H9 (cell line): ENCODE measurements around the gene C16orf90. TPM values are rescaled to one million over a fixed set of nuclear protein-coding genes. Genes with fewer than 3 reads are reported as not detected.

Experiments used
- DNase-seq: peaks from one replicate; pipeline ENCODE4 v3.0.0-alpha.2; 2017
- H2AFZ ChIP-seq: one replicate; pipeline ENCODE4 v1.6.1; 2013; ENCODE audit warnings: mild to moderate bottlenecking, low read length, control low read depth, moderate library complexity
- H2AK5ac ChIP-seq: 2 replicates; pipeline ENCODE4 v1.6.1; 2013; ENCODE audit warnings: low read length, control low read depth, mixed read lengths; ENCODE audit not compliant: insufficient read length
- H2BK120ac ChIP-seq: one replicate; pipeline ENCODE4 v1.6.1; 2013; ENCODE audit warnings: low read depth, mild to moderate bottlenecking, low read length, control low read depth, inconsistent platforms; ENCODE audit not compliant: poor library complexity, severe bottlenecking
- H2BK12ac ChIP-seq: 2 replicates; pipeline ENCODE4 v1.6.1; 2013; ENCODE audit warnings: low read length, control low read depth, mixed read lengths, low read depth; ENCODE audit not compliant: insufficient read length
- H2BK15ac ChIP-seq: 2 replicates; pipeline ENCODE4 v1.6.1; 2013; ENCODE audit warnings: low read depth, low read length, control low read depth
- H2BK20ac ChIP-seq: one replicate; pipeline ENCODE4 v1.6.1; 2013; ENCODE audit warnings: low read depth, mild to moderate bottlenecking, low read length, control low read depth, inconsistent platforms; ENCODE audit not compliant: poor library complexity, severe bottlenecking
- H2BK5ac ChIP-seq: 2 replicates; pipeline ENCODE4 v1.6.1; 2013; ENCODE audit warnings: low read length, control low read depth, mixed read lengths; ENCODE audit not compliant: insufficient read length
- H3K14ac ChIP-seq: 2 replicates; pipeline ENCODE4 v1.6.1; 2013; ENCODE audit warnings: low read length, control low read depth; ENCODE audit not compliant: insufficient read depth
- H3K18ac ChIP-seq: 2 replicates; pipeline ENCODE4 v1.6.1; 2013; ENCODE audit warnings: low read depth, mild to moderate bottlenecking, mixed read lengths, low read length, control low read depth; ENCODE audit not compliant: insufficient read length
- H3K23ac ChIP-seq: 2 replicates; pipeline ENCODE4 v1.6.1; 2013; ENCODE audit warnings: low read length, control low read depth, mixed read lengths, low read depth; ENCODE audit not compliant: insufficient read length
- H3K23me2 ChIP-seq: 2 replicates; pipeline ENCODE4 v1.6.1; 2013; ENCODE audit warnings: low read depth, mild to moderate bottlenecking, mixed read lengths, low read length, control low read depth; ENCODE audit not compliant: insufficient read length, poor library complexity, severe bottlenecking
- H3K27ac ChIP-seq: 2 replicates; pipeline ENCODE4 v1.5.1; 2013; ENCODE audit warnings: low read length, control low read depth, mixed read lengths, low read depth; ENCODE audit not compliant: insufficient read length
- H3K27me3 ChIP-seq: 2 replicates; pipeline ENCODE4 v1.6.1; 2013; ENCODE audit warnings: low read length, control low read depth, inconsistent platforms; ENCODE audit not compliant: insufficient read depth
- H3K4ac ChIP-seq: 2 replicates; pipeline ENCODE4 v1.6.1; 2013; ENCODE audit warnings: low read depth, mild to moderate bottlenecking, control low read depth, inconsistent platforms, low read length, moderate library complexity
- H3K4me1 ChIP-seq: 2 replicates; pipeline ENCODE4 v1.6.1; 2013; ENCODE audit warnings: low read length, control low read depth, inconsistent platforms; ENCODE audit not compliant: insufficient read depth
- H3K4me2 ChIP-seq: 2 replicates; pipeline ENCODE4 v1.6.1; 2013; ENCODE audit warnings: low read length, control low read depth, mixed read lengths; ENCODE audit not compliant: insufficient read length, insufficient read depth
- H3K56ac ChIP-seq: 2 replicates; pipeline ENCODE4 v1.6.1; 2013; ENCODE audit warnings: low read depth, mild to moderate bottlenecking, mixed read lengths, low read length, control low read depth; ENCODE audit not compliant: insufficient read length
- H3K79me1 ChIP-seq: 2 replicates; pipeline ENCODE4 v1.6.1; 2013; ENCODE audit warnings: low read depth, mild to moderate bottlenecking, moderate library complexity, low read length, control low read depth, inconsistent platforms; ENCODE audit not compliant: insufficient read depth, poor library complexity, severe bottlenecking
- H3K79me2 ChIP-seq: 2 replicates; pipeline ENCODE4 v1.6.1; 2013; ENCODE audit warnings: low read length, control low read depth, inconsistent platforms; ENCODE audit not compliant: insufficient read depth
- H3K9ac ChIP-seq: 2 replicates; pipeline ENCODE4 v1.6.1; 2013; ENCODE audit warnings: low read length, control low read depth, mixed read lengths; ENCODE audit not compliant: insufficient read length; ENCODE audit errors: extremely low read depth
- H3K9me3 ChIP-seq: one replicate; pipeline ENCODE4 v1.6.1; 2013; ENCODE audit warnings: low read depth, low read length, inconsistent platforms; ENCODE audit not compliant: control insufficient read depth
- H3T11ph ChIP-seq: one replicate; pipeline ENCODE4 v1.6.1; 2013; ENCODE audit warnings: mild to moderate bottlenecking, low read length, control low read depth, inconsistent platforms
- H4K20me1 ChIP-seq: one replicate; pipeline ENCODE4 v1.6.1; 2013; ENCODE audit not compliant: control insufficient read depth, insufficient read length, insufficient read depth
- H4K5ac ChIP-seq: 2 replicates; pipeline ENCODE4 v1.6.1; 2013; ENCODE audit warnings: low read depth, mild to moderate bottlenecking, mixed read lengths, low read length, control low read depth; ENCODE audit not compliant: insufficient read length
- H4K8ac ChIP-seq: replicated peaks from 2 replicates; pipeline ENCODE4 v1.6.1; 2013; ENCODE audit warnings: low read length, control low read depth, mixed read lengths, low read depth; ENCODE audit not compliant: insufficient read length
- H4K91ac ChIP-seq: 2 replicates; pipeline ENCODE4 v1.6.1; 2013; ENCODE audit warnings: low read depth, mild to moderate bottlenecking, moderate library complexity, mixed read lengths, low read length, control low read depth; ENCODE audit not compliant: insufficient read length
- H3K27ac Mint-ChIP-seq, 3 experiments: 2 replicates in 2 of 3; 3 replicates in 1 of 3; pipeline ENCODE4 v1.8.0; 2020 to 2021; ENCODE audit warnings: mixed read lengths in 3 of 3, mild to moderate bottlenecking in 1 of 3, moderate library complexity in 1 of 3
- H3K27me3 Mint-ChIP-seq: 2 replicates; pipeline ENCODE4 v1.8.0; 2021; ENCODE audit warnings: low read depth, mild to moderate bottlenecking, moderate library complexity, mixed read lengths
- H3K36me3 Mint-ChIP-seq, 3 experiments: 2 replicates in 2 of 3; 3 replicates in 1 of 3; pipeline ENCODE4 v1.8.0; 2020 to 2021; ENCODE audit warnings: low read depth in 3 of 3, mixed read lengths in 3 of 3; ENCODE audit not compliant: insufficient read depth in 1 of 3
- H3K4me1 Mint-ChIP-seq, 2 experiments: 2 replicates each; pipeline ENCODE4 v1.8.0; 2020; ENCODE audit warnings: mixed read lengths in 2 of 2
- H3K4me3 Mint-ChIP-seq, 2 experiments: 2 replicates in 1 of 2; 3 replicates in 1 of 2; pipeline ENCODE4 v1.8.0; 2020 to 2021; ENCODE audit warnings: mild to moderate bottlenecking in 2 of 2, mixed read lengths in 2 of 2, moderate library complexity in 1 of 2
- H3K9me3 Mint-ChIP-seq, 2 experiments: 2 replicates in 1 of 2; 3 replicates in 1 of 2; pipeline ENCODE4 v1.8.0; 2020; ENCODE audit warnings: mild to moderate bottlenecking in 2 of 2, mixed read lengths in 2 of 2, moderate library complexity in 1 of 2
- WGBS: extraction: QIAGEN DNeasy Blood & Tissue Kit; methylation state at CpG from one replicate; pipeline ENCODE4 v1.1.7; 2013; ENCODE audit warnings: missing lambda C conversion rate, low lambda C conversion rate, mixed read lengths; ENCODE audit not compliant: insufficient read length; ENCODE audit errors: extremely low coverage; 5-methylcytosine and 5-hydroxymethylcytosine counted together
- total RNA-seq: library from RNA; stranded (reverse); gene quantifications from 2 replicates; pipeline ENCODE4 v1.2.1, GENCODE V29; 2021
- TF ChIP-seq, protein P1 (sequence below): fragments of 200-600 bp; sonication (generic); conservative IDR thresholded peaks from 3 replicates; pipeline ENCODE4 v1.8.0; 2021; ENCODE audit warnings: antibody characterized with exemption, mild to moderate bottlenecking

C16orf90 gene
- total RNA-seq, 1 experiment from 2014 or later, result not detected

DNA sequence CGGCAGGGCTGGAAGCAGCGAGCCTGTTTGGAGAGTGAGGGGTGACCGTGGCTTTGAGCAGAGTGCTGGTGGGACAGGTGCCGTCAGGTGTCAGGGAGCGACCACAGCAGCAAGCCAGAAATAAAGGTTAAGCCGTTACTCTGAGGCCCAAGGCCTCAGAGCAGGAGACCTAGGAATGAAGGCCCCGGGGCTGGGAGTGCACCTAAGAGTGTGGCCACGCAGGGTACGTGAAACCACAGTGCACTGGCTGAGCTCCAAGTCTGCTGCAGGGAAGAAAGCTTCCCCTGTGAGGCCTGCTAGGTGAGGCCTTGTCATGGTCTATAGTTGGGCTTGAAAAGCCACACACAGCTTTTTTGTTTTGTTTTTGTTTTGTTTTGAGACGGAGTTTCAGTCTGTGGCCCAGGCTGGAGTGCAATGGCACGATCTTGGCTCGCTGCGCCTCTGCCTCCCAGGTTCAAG lies 14.2 kb upstream of the C16orf90 start:
- H3K9me3 Mint-ChIP-seq, result no peaks in the 10 kb centered on the region
- TF ChIP-seq, protein P1, sequence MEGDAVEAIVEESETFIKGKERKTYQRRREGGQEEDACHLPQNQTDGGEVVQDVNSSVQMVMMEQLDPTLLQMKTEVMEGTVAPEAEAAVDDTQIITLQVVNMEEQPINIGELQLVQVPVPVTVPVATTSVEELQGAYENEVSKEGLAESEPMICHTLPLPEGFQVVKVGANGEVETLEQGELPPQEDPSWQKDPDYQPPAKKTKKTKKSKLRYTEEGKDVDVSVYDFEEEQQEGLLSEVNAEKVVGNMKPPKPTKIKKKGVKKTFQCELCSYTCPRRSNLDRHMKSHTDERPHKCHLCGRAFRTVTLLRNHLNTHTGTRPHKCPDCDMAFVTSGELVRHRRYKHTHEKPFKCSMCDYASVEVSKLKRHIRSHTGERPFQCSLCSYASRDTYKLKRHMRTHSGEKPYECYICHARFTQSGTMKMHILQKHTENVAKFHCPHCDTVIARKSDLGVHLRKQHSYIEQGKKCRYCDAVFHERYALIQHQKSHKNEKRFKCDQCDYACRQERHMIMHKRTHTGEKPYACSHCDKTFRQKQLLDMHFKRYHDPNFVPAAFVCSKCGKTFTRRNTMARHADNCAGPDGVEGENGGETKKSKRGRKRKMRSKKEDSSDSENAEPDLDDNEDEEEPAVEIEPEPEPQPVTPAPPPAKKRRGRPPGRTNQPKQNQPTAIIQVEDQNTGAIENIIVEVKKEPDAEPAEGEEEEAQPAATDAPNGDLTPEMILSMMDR, result no peak

More for the DNA sequence above, 14.2 kb upstream of the C16orf90 start:
- Histone ChIP-seq H3K4me2 (no peak overlapping the region), H2AFZ (no peak overlapping the region), H3K23me2 (no peaks in the 10 kb centered on the region), H3K9ac (no peak overlapping the region), H3T11ph (no peak overlapping the region), H3K79me1 (no peaks in the 10 kb centered on the region), H3K79me2 (no peaks in the 10 kb centered on the region), H2BK120ac (no peak overlapping the region), H2BK15ac (no peak overlapping the region), H2BK5ac (no peak overlapping the region), H3K56ac (no peak overlapping the region), H4K91ac (no peak overlapping the region), H4K5ac (no peak overlapping the region), H3K27ac (no peak overlapping the region), H2AK5ac (no peak overlapping the region), H3K27me3 (no peaks in the 10 kb centered on the region), H3K4ac (no peak overlapping the region), H3K23ac (no peak overlapping the region), H4K8ac (no peak overlapping the region), H3K14ac (no peak overlapping the region; the same call in 1 of the 2 replicates), H3K4me1 (no peaks in the 10 kb centered on the region), H3K18ac (no peak overlapping the region), H2BK12ac (no peak overlapping the region), H3K9me3 (no peaks in the 10 kb centered on the region), H4K20me1 (no peaks in the 10 kb centered on the region), H2BK20ac (no peak overlapping the region)
- DNase-seq, result peak; percentile 5
- Mint-ChIP-seq H3K27ac (no peak overlapping the region), H3K4me1 (peaks cover 0 to 4% of the 10 kb centered on the region in 2 experiments; a peak in 2 of 4 replicates), H3K36me3 (peaks cover 25 to 69% (median 39%) of the 10 kb centered on the region in 3 experiments; a peak in 6 of 7 replicates), H3K4me3 (no peak overlapping the region), H3K27me3 (no peaks in the 10 kb centered on the region)
- WGBS, result no CpG with 5 or more reads among the region's 13 CpGs
